ENCODE measurements around the gene FBLN1. TPM values are rescaled to one million over a fixed set of nuclear protein-coding genes. Genes with fewer than 3 reads are reported as not detected.

FBLN1 gene
- total RNA-seq, 1 donor from 2014 or later, result 186 TPM

GRCh38 chr22:45638834-45639746, 136.4 kb downstream of the FBLN1 start:
- peaks cover 5% of the 10 kb centered on the region for H3K4me1 Mint-ChIP-seq (ENCODE audit: low read depth)
- no peaks in the 10 kb centered on the region for H3K9me3 Mint-ChIP-seq (ENCODE audit: low read depth)
- no peak for DNase-seq (ENCODE audit: low spot score)
- no peak for TF ChIP-seq CTCF (IDR thresholded peaks at IDR 0.05)
- H3K4me3 Mint-ChIP-seq (ENCODE audit: unreplicated experiment), result no peak overlapping the region
- H3K27me3 Mint-ChIP-seq (ENCODE audit: low read depth), result peaks cover 21% of the 10 kb centered on the region
- no peak overlapping the region for H3K27ac Mint-ChIP-seq (ENCODE audit: unreplicated experiment)
- H3K36me3 Mint-ChIP-seq (ENCODE audit: low read depth), result peaks cover 2% of the 10 kb centered on the region

DNA sequence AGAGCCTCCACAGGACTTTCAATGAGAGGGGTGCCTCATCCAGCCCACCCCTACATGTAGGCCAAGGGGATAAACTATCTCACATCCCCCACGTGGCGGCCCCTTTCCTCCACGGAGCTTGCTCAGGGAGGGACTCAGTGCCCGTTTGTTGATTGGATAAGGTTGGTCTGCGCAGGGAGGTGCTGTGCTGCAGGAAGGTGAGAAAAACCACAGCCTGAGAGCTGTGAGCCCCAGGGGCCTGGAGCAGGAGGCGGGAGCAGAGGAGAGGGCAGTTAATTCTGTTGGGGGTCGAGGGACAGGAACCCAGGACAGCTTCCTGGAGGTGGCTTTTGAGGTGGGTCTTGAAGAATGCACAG, 137.0 kb downstream of the FBLN1 start:
- TF ChIP-seq CTCF (IDR thresholded peaks at IDR 0.05), result no peak
- Mint-ChIP-seq H3K4me1 (ENCODE audit: low read depth) (peaks cover 5% of the 10 kb centered on the region), H3K9me3 (ENCODE audit: low read depth) (no peaks in the 10 kb centered on the region), H3K27ac (ENCODE audit: unreplicated experiment) (no peak overlapping the region), H3K27me3 (ENCODE audit: low read depth) (peaks cover 20% of the 10 kb centered on the region), H3K4me3 (ENCODE audit: unreplicated experiment) (no peak overlapping the region), H3K36me3 (ENCODE audit: low read depth) (peaks cover 2% of the 10 kb centered on the region)
- DNase-seq (ENCODE audit: low spot score), result no peak

- peaks cover 5% of the 10 kb centered on the region for H3K4me1 Mint-ChIP-seq (ENCODE audit: low read depth)
- no peak overlapping the region for H3K4me3 Mint-ChIP-seq (ENCODE audit: unreplicated experiment)
- TF ChIP-seq CTCF (IDR thresholded peaks at IDR 0.05), result no peak
- no peaks in the 10 kb centered on the region for H3K9me3 Mint-ChIP-seq (ENCODE audit: low read depth)
- H3K27me3 Mint-ChIP-seq (ENCODE audit: low read depth), result peaks cover 20% of the 10 kb centered on the region
- DNase-seq (ENCODE audit: low spot score), result no peak
- H3K36me3 Mint-ChIP-seq (ENCODE audit: low read depth), result peaks cover 2% of the 10 kb centered on the region
- H3K27ac Mint-ChIP-seq (ENCODE audit: unreplicated experiment), result no peak overlapping the region
These were observed 137.7 kb downstream of the FBLN1 start for GRCh38 chr22:45640291-45640940.

GRCh38 chr22:45640941-45641621, 138.4 kb downstream of the FBLN1 start:
- Mint-ChIP-seq H3K27ac (ENCODE audit: unreplicated experiment) (no peak overlapping the region), H3K36me3 (ENCODE audit: low read depth) (peaks cover 2% of the 10 kb centered on the region), H3K4me1 (ENCODE audit: low read depth) (peaks cover 8% of the 10 kb centered on the region), H3K4me3 (ENCODE audit: unreplicated experiment) (no peak overlapping the region), H3K9me3 (ENCODE audit: low read depth) (no peaks in the 10 kb centered on the region), H3K27me3 (ENCODE audit: low read depth) (peaks cover 20% of the 10 kb centered on the region)
- DNase-seq (ENCODE audit: low spot score), result no peak
- TF ChIP-seq CTCF (IDR thresholded peaks at IDR 0.05), result no peak

DNA sequence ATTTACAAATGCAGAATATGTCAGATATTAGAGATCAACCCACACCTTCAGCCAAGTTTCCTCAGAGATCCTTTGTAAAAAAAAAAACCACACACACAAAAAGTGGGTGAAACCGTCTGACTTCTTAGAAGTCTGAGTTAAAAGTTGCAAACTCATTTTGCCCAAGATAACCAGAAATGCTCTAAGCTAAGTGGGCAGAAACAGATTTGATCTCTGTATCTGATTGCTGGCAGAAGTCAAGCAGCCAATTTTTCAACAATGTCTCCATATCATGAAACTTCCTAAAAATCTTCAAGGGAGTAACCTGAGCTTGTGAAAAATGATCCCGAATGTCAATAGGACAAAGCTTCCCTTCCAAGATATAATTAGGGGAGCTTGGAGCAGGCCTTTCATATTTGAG, 140.3 kb downstream of the FBLN1 start:
- no peak for TF ChIP-seq CTCF (IDR thresholded peaks at IDR 0.05)
- no peak for DNase-seq (ENCODE audit: low spot score)
- peaks cover 19% of the 10 kb centered on the region for H3K27me3 Mint-ChIP-seq (ENCODE audit: low read depth)
- peaks cover 8% of the 10 kb centered on the region for H3K4me1 Mint-ChIP-seq (ENCODE audit: low read depth)
- no peak overlapping the region for H3K4me3 Mint-ChIP-seq (ENCODE audit: unreplicated experiment)
- no peaks in the 10 kb centered on the region for H3K36me3 Mint-ChIP-seq (ENCODE audit: low read depth)
- no peaks in the 10 kb centered on the region for H3K9me3 Mint-ChIP-seq (ENCODE audit: low read depth)
- H3K27ac Mint-ChIP-seq (ENCODE audit: unreplicated experiment), result no peak overlapping the region

Measured in chondrocyte (in vitro differentiated cells).